ENCODE data around the gene LDLR. TPM values are rescaled to one million over a fixed set of nuclear protein-coding genes. Genes with fewer than 3 reads are reported as not detected.

The LDLR gene
- total and polyA plus RNA-seq, 2 donors (not counting 3 experiments of a cell fraction or from before 2014, with no cell fraction given): 142 to 174 TPM

DNA sequence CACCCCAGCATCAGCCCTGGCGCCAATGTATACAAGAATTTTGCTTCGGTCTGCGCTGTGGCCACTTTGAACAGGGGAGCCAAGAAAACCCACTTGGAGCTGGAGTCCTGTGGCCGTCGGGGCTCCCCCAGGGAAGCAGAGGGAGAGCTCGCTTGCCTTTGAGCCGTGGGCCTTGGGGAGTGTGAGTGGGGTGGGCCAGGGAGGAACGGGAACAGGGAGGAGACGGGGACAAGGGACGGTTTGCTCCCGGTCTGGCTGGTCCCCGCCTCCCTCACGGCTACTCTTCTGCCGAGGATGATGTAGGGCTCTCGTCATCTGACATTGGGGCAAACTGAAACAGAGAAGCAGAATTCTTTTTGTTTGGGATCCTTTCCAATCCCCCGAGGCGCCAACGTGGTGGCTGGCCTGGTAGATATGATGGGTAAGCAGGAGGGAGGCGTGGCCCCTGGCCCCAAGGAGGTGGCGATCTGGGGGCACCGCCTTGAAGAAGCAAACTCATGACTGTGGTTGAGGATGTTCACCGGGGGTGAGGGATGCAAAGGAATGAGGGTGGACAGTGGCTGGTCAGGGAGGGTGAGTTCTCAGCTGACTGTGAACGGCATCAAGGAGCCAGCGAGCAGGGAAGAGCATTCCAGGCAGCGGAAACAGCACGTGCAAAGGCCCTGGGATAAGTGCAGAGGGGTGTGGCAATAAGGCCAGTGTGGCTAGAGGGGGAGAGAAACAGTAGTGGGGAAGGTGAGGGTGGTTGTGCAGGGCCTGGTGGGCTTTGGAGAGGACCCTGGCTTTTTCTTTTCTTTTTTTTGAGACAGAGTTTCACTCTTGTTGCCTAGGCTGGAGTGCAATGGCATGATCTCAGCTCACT lies 77.2 kb downstream of the LDLR start:
- FAIRE-seq: no peak

More for the DNA sequence above, 77.2 kb downstream of the LDLR start:
- no peak for TF ChIP-seq EZH2 (IDR thresholded peaks at IDR 0.05; ENCODE audit: borderline replicate concordance, low read depth, low read length, severe bottlenecking)
- TF ChIP-seq JUN (IDR thresholded peaks at IDR 0.05; ENCODE audit: borderline replicate concordance, insufficient read depth, insufficient read length, low read depth): no peak
- TF ChIP-seq, protein P1, sequence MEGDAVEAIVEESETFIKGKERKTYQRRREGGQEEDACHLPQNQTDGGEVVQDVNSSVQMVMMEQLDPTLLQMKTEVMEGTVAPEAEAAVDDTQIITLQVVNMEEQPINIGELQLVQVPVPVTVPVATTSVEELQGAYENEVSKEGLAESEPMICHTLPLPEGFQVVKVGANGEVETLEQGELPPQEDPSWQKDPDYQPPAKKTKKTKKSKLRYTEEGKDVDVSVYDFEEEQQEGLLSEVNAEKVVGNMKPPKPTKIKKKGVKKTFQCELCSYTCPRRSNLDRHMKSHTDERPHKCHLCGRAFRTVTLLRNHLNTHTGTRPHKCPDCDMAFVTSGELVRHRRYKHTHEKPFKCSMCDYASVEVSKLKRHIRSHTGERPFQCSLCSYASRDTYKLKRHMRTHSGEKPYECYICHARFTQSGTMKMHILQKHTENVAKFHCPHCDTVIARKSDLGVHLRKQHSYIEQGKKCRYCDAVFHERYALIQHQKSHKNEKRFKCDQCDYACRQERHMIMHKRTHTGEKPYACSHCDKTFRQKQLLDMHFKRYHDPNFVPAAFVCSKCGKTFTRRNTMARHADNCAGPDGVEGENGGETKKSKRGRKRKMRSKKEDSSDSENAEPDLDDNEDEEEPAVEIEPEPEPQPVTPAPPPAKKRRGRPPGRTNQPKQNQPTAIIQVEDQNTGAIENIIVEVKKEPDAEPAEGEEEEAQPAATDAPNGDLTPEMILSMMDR (IDR thresholded peaks at IDR 0.05; ENCODE audit: extremely low read depth in 1 of 2, insufficient read depth in 1 of 2, low read depth in 1 of 2, low read length in 2 of 2): no peak
- TF ChIP-seq, protein P2, sequence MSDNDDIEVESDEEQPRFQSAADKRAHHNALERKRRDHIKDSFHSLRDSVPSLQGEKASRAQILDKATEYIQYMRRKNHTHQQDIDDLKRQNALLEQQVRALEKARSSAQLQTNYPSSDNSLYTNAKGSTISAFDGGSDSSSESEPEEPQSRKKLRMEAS (IDR thresholded peaks at IDR 0.05; ENCODE audit: insufficient read depth, insufficient read length): no peak
- no peak for TF ChIP-seq POLR2A (IDR thresholded peaks at IDR 0.05; ENCODE audit: low read depth, low read length)
- TF ChIP-seq GATA2 (IDR thresholded peaks at IDR 0.05; ENCODE audit: insufficient read depth, insufficient read length, low read depth, low read length): no peak
- TF ChIP-seq POLR2AphosphoS5 (IDR thresholded peaks at IDR 0.05; ENCODE audit: insufficient read depth, low read depth, low read length): no peak
- no peak for TF ChIP-seq FOS (IDR thresholded peaks at IDR 0.05; ENCODE audit: borderline replicate concordance, insufficient read depth, low read length)
- TF ChIP-seq MYC (IDR thresholded peaks at IDR 0.05; ENCODE audit: low read depth, low read length): no peak
- Histone ChIP-seq H4K20me1 (replicated peaks; ENCODE audit: control insufficient read depth, extremely low read depth, insufficient read depth, low read length) (no peaks in the 10 kb centered on the region), H3K27ac (ENCODE audit: insufficient read depth, low read depth, low read length) (no peak overlapping the region), H3K4me1 (ENCODE audit: control insufficient read depth, extremely low read depth, insufficient read depth, low read length) (peaks cover 27% of the 10 kb centered on the region), H3K4me2 (ENCODE audit: insufficient read depth, low read length) (no peak overlapping the region), H3K9me3 (replicated peaks; ENCODE audit: control insufficient read depth, insufficient read depth, low read length) (no peaks in the 10 kb centered on the region), H3K79me2 (ENCODE audit: control insufficient read depth, insufficient read depth, low read length) (no peaks in the 10 kb centered on the region), H3K4me3 (replicated peaks in 1 of 3; ENCODE audit: insufficient read depth in 1 of 3, low read depth in 1 of 3, low read length in 3 of 3) (no peak overlapping the region), H3K36me3 (ENCODE audit: control insufficient read depth in 2 of 2, extremely low read depth in 1 of 2, insufficient read depth in 2 of 2, low read length in 2 of 2) (peaks cover 7 to 13% of the 10 kb centered on the region in 2 experiments), H2AFZ (ENCODE audit: low read depth, low read length) (no peak overlapping the region), H3K9ac (replicated peaks; ENCODE audit: extremely low read depth, insufficient read depth, low read length) (no peak overlapping the region), H3K9me1 (replicated peaks; ENCODE audit: control insufficient read depth, extremely low read depth, insufficient read depth, low read length) (no peaks in the 10 kb centered on the region), H3K27me3 (ENCODE audit: control insufficient read depth in 2 of 2, insufficient read depth in 2 of 2, low read length in 2 of 2) (no peaks in the 10 kb centered on the region)
- BruUV-seq (replicated peaks): no TSS peak
- no peak for DNase-seq (ENCODE audit: low read depth, low spot score)
- ChIA-PET CTCF (interaction anchor here (1.0 to 6.2 kb wide), 4 partner anchors 24 to 41 kb away, joined by 5 to 29 read pairs (median 8); no protein-coding TSS in a partner anchor), POLR2A (interaction anchor here (0.6 kb wide), 1 partner anchor 193 kb away, joined by 3 read pairs; no protein-coding TSS in a partner anchor)
- dilution Hi-C loops (cut with MboI; ENCODE audit: extremely low pct_ligation_motif_present, low sequenced_read_pairs) (no loop called here), intact Hi-C loops (cut with micrococcal nuclease) (no loop called here)

All from endothelial cell of umbilical vein (primary cell).